HG03095 (cell line): ENCODE results near the gene RAD51B.
"Not testable (repeated sequence)": the region's sequence is repeated elsewhere in the genome, so short reads cannot be mapped to it uniquely, and the experiment has no call there.

Source experiments
- ATAC-seq: cut with Tn5 transposase; IDR thresholded peaks from one replicate; pipeline ENCODE4 v1.9.1; 2021; ENCODE audit warnings: moderate library complexity; ENCODE audit not compliant: unreplicated experiment

The RAD51B gene

GRCh38 chr14:68245146-68246073 lies 425.8 kb downstream of the RAD51B start:
- no peak for ATAC-seq

- ATAC-seq = no peak
Observed at GRCh38 chr14:68246074-68246785, 426.7 kb downstream of the RAD51B start.

GRCh38 chr14:68246786-68247105 lies 427.2 kb downstream of the RAD51B start:
- no peak for ATAC-seq

GRCh38 chr14:68247274-68247673 lies 427.7 kb downstream of the RAD51B start:
- ATAC-seq = no peak

- ATAC-seq = no peak
Observed at GRCh38 chr14:68247676-68248268, 428.2 kb downstream of the RAD51B start.

- ATAC-seq = no peak
Observed at GRCh38 chr14:68248481-68249255, 429.1 kb downstream of the RAD51B start.

GRCh38 chr14:68249661-68250451 lies 430.3 kb downstream of the RAD51B start:
- ATAC-seq = no peak

- ATAC-seq = no peak
Observed at GRCh38 chr14:68250927-68251768, 431.6 kb downstream of the RAD51B start.

- ATAC-seq = no peak
Observed at GRCh38 chr14:68251769-68252100, 432.2 kb downstream of the RAD51B start.

- no peak for ATAC-seq
Observed at GRCh38 chr14:68253160-68253780, 433.7 kb downstream of the RAD51B start.

GRCh38 chr14:68253878-68254528 lies 434.4 kb downstream of the RAD51B start:
- no peak for ATAC-seq

GRCh38 chr14:68254669-68255527 lies 435.3 kb downstream of the RAD51B start:
- ATAC-seq = no peak

GRCh38 chr14:68255693-68256178 lies 436.2 kb downstream of the RAD51B start:
- ATAC-seq = no peak

GRCh38 chr14:68257969-68258368 lies 438.4 kb downstream of the RAD51B start:
- ATAC-seq = no peak

- not testable (repeated sequence) for ATAC-seq
Observed at GRCh38 chr14:68258995-68259394, 439.4 kb downstream of the RAD51B start.

GRCh38 chr14:68260121-68260520 lies 440.5 kb downstream of the RAD51B start:
- no peak for ATAC-seq

- no peak for ATAC-seq
Observed at GRCh38 chr14:68261092-68261842, 441.7 kb downstream of the RAD51B start.
